ENCODE results near the gene NAT8L. TPM values are rescaled to one million over a fixed set of nuclear protein-coding genes. Genes with fewer than 3 reads are reported as not detected.

NAT8L gene
- total RNA-seq, 1 donor from 2014 or later: 1.6 TPM

- H3K4me1 Mint-ChIP-seq (ENCODE audit: low read depth, unreplicated experiment): peaks cover 5% of the 10 kb centered on the region
- H3K9me3 ChIP-seq (ENCODE audit: insufficient read depth, low read depth, low read length): no peaks in the 10 kb centered on the region
- H3K9ac ChIP-seq (ENCODE audit: low read length): no peak overlapping the region
- FAIRE-seq (no peak), DNase-seq (ENCODE audit: low read depth) (no peak)
- H2AFZ ChIP-seq (ENCODE audit: low read depth, low read length): no peak overlapping the region
- H3K36me3 Mint-ChIP-seq (ENCODE audit: low read depth, unreplicated experiment): peaks cover 6% of the 10 kb centered on the region
- TF ChIP-seq EZH2 (IDR thresholded peaks at IDR 0.05; ENCODE audit: insufficient read depth, low read length): no peak
- no peaks in the 10 kb centered on the region for H3K79me2 ChIP-seq (ENCODE audit: insufficient read depth, low read length)
- H3K4me1 ChIP-seq (ENCODE audit: insufficient read depth, low read length): no peaks in the 10 kb centered on the region
- no peaks in the 10 kb centered on the region for H4K20me1 ChIP-seq (ENCODE audit: insufficient read depth, low read length)
- H3K9me3 Mint-ChIP-seq (ENCODE audit: unreplicated experiment): peaks cover 2% of the 10 kb centered on the region
- H3K27ac ChIP-seq (ENCODE audit: low read depth, low read length): no peak overlapping the region
- no peak overlapping the region for H3K27ac Mint-ChIP-seq (ENCODE audit: unreplicated experiment)
- peaks cover 6% of the 10 kb centered on the region for H3K27me3 ChIP-seq (ENCODE audit: insufficient read depth, low read length)
- no peak overlapping the region for H3K4me3 ChIP-seq (ENCODE audit: insufficient read depth, low read depth, low read length)
- no peaks in the 10 kb centered on the region for H3K36me3 ChIP-seq (ENCODE audit: insufficient read depth, low read length)
- H3K4me3 Mint-ChIP-seq (ENCODE audit: unreplicated experiment): no peak overlapping the region
- H3K4me2 ChIP-seq (ENCODE audit: low read length): no peak overlapping the region
- peaks cover 30% of the 10 kb centered on the region for H3K27me3 Mint-ChIP-seq (ENCODE audit: low read depth, unreplicated experiment)
Measured at GRCh38 chr4:2087170-2087569, 28.0 kb downstream of the NAT8L start.

DNA sequence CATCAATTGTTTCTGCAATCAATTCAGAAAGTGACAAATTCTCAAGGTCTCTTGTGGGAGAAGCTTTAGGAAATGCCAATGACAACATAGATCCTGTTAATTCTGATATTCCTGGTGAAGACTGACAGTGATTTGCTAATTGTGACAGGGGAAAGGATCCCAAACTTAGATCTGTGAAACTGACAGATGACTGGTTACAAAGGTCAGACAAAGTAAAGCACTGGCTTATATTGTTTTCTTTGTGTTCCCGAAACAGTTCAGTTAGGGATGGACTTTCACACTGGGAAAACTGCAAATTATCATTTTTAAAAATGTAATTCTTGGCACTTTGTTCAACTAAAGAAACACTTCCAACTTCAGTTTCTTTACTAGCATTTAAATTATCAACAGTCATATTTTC is 30.1 kb downstream of the NAT8L start:
- Histone ChIP-seq H3K27me3 (ENCODE audit: insufficient read depth, low read length) (peaks cover 6% of the 10 kb centered on the region), H3K79me2 (ENCODE audit: insufficient read depth, low read length) (no peaks in the 10 kb centered on the region), H3K9ac (ENCODE audit: low read length) (no peak overlapping the region), H4K20me1 (ENCODE audit: insufficient read depth, low read length) (no peaks in the 10 kb centered on the region), H3K36me3 (ENCODE audit: insufficient read depth, low read length) (no peaks in the 10 kb centered on the region), H2AFZ (ENCODE audit: low read depth, low read length) (no peak overlapping the region), H3K9me3 (ENCODE audit: insufficient read depth, low read depth, low read length) (no peaks in the 10 kb centered on the region), H3K27ac (ENCODE audit: low read depth, low read length) (no peak overlapping the region), H3K4me1 (ENCODE audit: insufficient read depth, low read length) (no peaks in the 10 kb centered on the region), H3K4me2 (ENCODE audit: low read length) (no peak overlapping the region), H3K4me3 (ENCODE audit: insufficient read depth, low read depth, low read length) (no peak overlapping the region)
- Mint-ChIP-seq H3K36me3 (ENCODE audit: low read depth, unreplicated experiment) (peaks cover 2% of the 10 kb centered on the region), H3K9me3 (ENCODE audit: unreplicated experiment) (peaks cover 2% of the 10 kb centered on the region), H3K4me3 (ENCODE audit: unreplicated experiment) (no peak overlapping the region), H3K4me1 (ENCODE audit: low read depth, unreplicated experiment) (peaks cover 8% of the 10 kb centered on the region), H3K27ac (ENCODE audit: unreplicated experiment) (no peak overlapping the region), H3K27me3 (ENCODE audit: low read depth, unreplicated experiment) (peaks cover 18% of the 10 kb centered on the region)
- DNase-seq (ENCODE audit: low read depth): no peak
- TF ChIP-seq EZH2 (IDR thresholded peaks at IDR 0.05; ENCODE audit: insufficient read depth, low read length): no peak
- TF ChIP-seq, protein P1, sequence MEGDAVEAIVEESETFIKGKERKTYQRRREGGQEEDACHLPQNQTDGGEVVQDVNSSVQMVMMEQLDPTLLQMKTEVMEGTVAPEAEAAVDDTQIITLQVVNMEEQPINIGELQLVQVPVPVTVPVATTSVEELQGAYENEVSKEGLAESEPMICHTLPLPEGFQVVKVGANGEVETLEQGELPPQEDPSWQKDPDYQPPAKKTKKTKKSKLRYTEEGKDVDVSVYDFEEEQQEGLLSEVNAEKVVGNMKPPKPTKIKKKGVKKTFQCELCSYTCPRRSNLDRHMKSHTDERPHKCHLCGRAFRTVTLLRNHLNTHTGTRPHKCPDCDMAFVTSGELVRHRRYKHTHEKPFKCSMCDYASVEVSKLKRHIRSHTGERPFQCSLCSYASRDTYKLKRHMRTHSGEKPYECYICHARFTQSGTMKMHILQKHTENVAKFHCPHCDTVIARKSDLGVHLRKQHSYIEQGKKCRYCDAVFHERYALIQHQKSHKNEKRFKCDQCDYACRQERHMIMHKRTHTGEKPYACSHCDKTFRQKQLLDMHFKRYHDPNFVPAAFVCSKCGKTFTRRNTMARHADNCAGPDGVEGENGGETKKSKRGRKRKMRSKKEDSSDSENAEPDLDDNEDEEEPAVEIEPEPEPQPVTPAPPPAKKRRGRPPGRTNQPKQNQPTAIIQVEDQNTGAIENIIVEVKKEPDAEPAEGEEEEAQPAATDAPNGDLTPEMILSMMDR (IDR thresholded peaks at IDR 0.05; ENCODE audit: insufficient read depth, low read depth, low read length): no peak
- no peak for FAIRE-seq

DNA sequence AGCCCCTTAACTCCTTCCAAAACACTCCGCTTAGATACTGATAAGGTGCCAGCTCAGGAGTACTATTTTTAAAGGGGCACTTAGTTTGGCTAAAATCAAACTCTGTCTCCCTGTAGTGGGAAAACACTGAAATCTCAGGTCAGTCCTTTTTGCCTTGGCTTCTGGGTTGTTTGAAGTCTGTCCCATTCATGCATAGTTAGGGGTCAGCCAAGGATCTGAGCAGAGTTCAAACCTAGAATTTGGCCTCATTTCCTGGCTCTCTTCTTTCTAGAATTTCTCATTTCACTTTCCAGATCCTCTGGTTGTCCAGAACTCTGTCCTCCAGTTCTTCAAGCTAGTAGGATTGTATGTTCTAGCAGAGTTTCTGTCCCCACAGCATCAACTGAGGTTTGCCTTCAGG is 31.5 kb downstream of the NAT8L start:
- H3K9ac ChIP-seq (ENCODE audit: low read length): no peak overlapping the region
- H4K20me1 ChIP-seq (ENCODE audit: insufficient read depth, low read length): no peaks in the 10 kb centered on the region
- no peaks in the 10 kb centered on the region for H3K9me3 ChIP-seq (ENCODE audit: insufficient read depth, low read depth, low read length)
- H3K27me3 Mint-ChIP-seq (ENCODE audit: low read depth, unreplicated experiment): peaks cover 16% of the 10 kb centered on the region
- peaks cover 7% of the 10 kb centered on the region for H3K9me3 Mint-ChIP-seq (ENCODE audit: unreplicated experiment)
- TF ChIP-seq, protein P1 (IDR thresholded peaks at IDR 0.05; ENCODE audit: insufficient read depth, low read depth, low read length): no peak
- TF ChIP-seq EZH2 (IDR thresholded peaks at IDR 0.05; ENCODE audit: insufficient read depth, low read length): no peak
- H3K4me1 Mint-ChIP-seq (ENCODE audit: low read depth, unreplicated experiment): peaks cover 14% of the 10 kb centered on the region
- no peak overlapping the region for H3K27ac Mint-ChIP-seq (ENCODE audit: unreplicated experiment)
- no peak overlapping the region for H2AFZ ChIP-seq (ENCODE audit: low read depth, low read length)
- H3K4me3 Mint-ChIP-seq (ENCODE audit: unreplicated experiment): no peak overlapping the region
- H3K36me3 ChIP-seq (ENCODE audit: insufficient read depth, low read length): no peaks in the 10 kb centered on the region
- H3K79me2 ChIP-seq (ENCODE audit: insufficient read depth, low read length): no peaks in the 10 kb centered on the region
- H3K4me2 ChIP-seq (ENCODE audit: low read length): no peak overlapping the region
- FAIRE-seq: no peak
- H3K27ac ChIP-seq (ENCODE audit: low read depth, low read length): no peak overlapping the region
- no peak for DNase-seq (ENCODE audit: low read depth)
- peaks cover 8% of the 10 kb centered on the region for H3K36me3 Mint-ChIP-seq (ENCODE audit: low read depth, unreplicated experiment)
- peaks cover under 1% of the 10 kb centered on the region for H3K4me1 ChIP-seq (ENCODE audit: insufficient read depth, low read length)
- H3K27me3 ChIP-seq (ENCODE audit: insufficient read depth, low read length): peaks cover 6% of the 10 kb centered on the region
- no peak overlapping the region for H3K4me3 ChIP-seq (ENCODE audit: insufficient read depth, low read depth, low read length)

All from astrocyte (in vitro differentiated cells and primary cell).